Endothelial cell of umbilical vein (primary cell): Measurements from ENCODE around the gene DQX1. TPM values are rescaled to one million over a fixed set of nuclear protein-coding genes. Genes with fewer than 3 reads are reported as not detected.

Source experiments
- BruUV-seq: library from RNA; stranded (reverse); fragments of 400-500 nt; replicated peaks from 2 replicates; lab custom pipeline; 2021; lab: Mats Ljungman, UMichigan
- CTCF ChIA-PET: fragments of 300-600, 350-600 bp; sonication (Branson Sonifier 250); formaldehyde crosslinking; loops from one replicate; lab custom pipeline; 2021; ENCODE audit warnings: antibody characterized with exemption, inconsistent platforms; lab: Charles Lee
- POLR2A ChIA-PET: fragments of 300-600, 350-600 bp; sonication (Branson Sonifier 250); formaldehyde crosslinking; loops from one replicate; lab custom pipeline; 2021; ENCODE audit warnings: antibody characterized with exemption, inconsistent platforms; lab: Charles Lee
- DNase-seq: peaks from one replicate; pipeline ENCODE4 v3.0.0-alpha.2; 2011; ENCODE audit warnings: low read depth, low spot score
- FAIRE-seq: peaks from 2 replicates; lab custom pipeline; 2011; peaks lifted over from hg19 to GRCh38; lab: Jason Lieb, UNC
- H2AFZ ChIP-seq: 2 replicates; pipeline ENCODE4 v1.6.0; 2012; ENCODE audit warnings: low read depth, low read length, control low read depth, inconsistent platforms
- H3K27ac ChIP-seq: 2 replicates; pipeline ENCODE4 v1.5.1; 2011; ENCODE audit warnings: low read depth, mild to moderate bottlenecking, control low read depth, low read length, moderate library complexity; ENCODE audit not compliant: insufficient read depth
- H3K27me3 ChIP-seq, 2 experiments: 2 replicates each; pipeline versions ENCODE4 v1.6.0 to v1.6.1; 2011; ENCODE audit warnings: low read length in 2 of 2, mixed read lengths in 1 of 2; ENCODE audit not compliant: control insufficient read depth in 2 of 2, insufficient read depth in 2 of 2
- H3K36me3 ChIP-seq, 2 experiments: 2 replicates in 1 of 2; 3 replicates in 1 of 2; pipeline ENCODE4 v1.5.1; 2011; ENCODE audit warnings: low read length in 2 of 2, mild to moderate bottlenecking in 1 of 2, moderate library complexity in 1 of 2; ENCODE audit not compliant: control insufficient read depth in 2 of 2, insufficient read depth in 2 of 2; ENCODE audit errors: extremely low read depth in 1 of 2
- H3K4me1 ChIP-seq: 3 replicates; pipeline ENCODE4 v1.5.1; 2011; ENCODE audit warnings: mild to moderate bottlenecking, low read length; ENCODE audit not compliant: control insufficient read depth, insufficient read depth; ENCODE audit errors: extremely low read depth
- H3K4me2 ChIP-seq: 2 replicates; pipeline ENCODE4 v1.6.1; 2011; ENCODE audit warnings: low read length, control low read depth, mixed read lengths; ENCODE audit not compliant: insufficient read depth
- H3K4me3 ChIP-seq, 3 experiments: fragments of 200-600 bp in 1 of 3; sonication (generic), shearing (Covaris generic) in 1 of 3; replicated peaks in 1 of 3; 2 replicates each; pipeline ENCODE4 v1.5.1; 2011 to 2016; ENCODE audit warnings: control low read depth in 3 of 3, low read length in 3 of 3, mild to moderate bottlenecking in 2 of 3, inconsistent platforms in 1 of 3, low read depth in 1 of 3, moderate library complexity in 1 of 3; ENCODE audit not compliant: insufficient read depth in 1 of 3
- H3K79me2 ChIP-seq: 2 replicates; pipeline ENCODE4 v1.6.0; 2012; ENCODE audit warnings: low read length, inconsistent platforms; ENCODE audit not compliant: control insufficient read depth, insufficient read depth
- H3K9ac ChIP-seq: replicated peaks from 2 replicates; pipeline ENCODE3; 2011; ENCODE audit warnings: low read length, control low read depth; ENCODE audit not compliant: insufficient read depth; ENCODE audit errors: extremely low read depth
- H3K9me1 ChIP-seq: replicated peaks from 3 replicates; pipeline ENCODE4 v1.6.0; 2011; ENCODE audit warnings: mild to moderate bottlenecking, low read length; ENCODE audit not compliant: control insufficient read depth, insufficient read depth; ENCODE audit errors: extremely low read depth
- H3K9me3 ChIP-seq: replicated peaks from 2 replicates; pipeline ENCODE4 v1.5.1; 2012; ENCODE audit warnings: low read length, inconsistent platforms; ENCODE audit not compliant: control insufficient read depth, insufficient read depth
- H4K20me1 ChIP-seq: replicated peaks from 2 replicates; pipeline ENCODE3; 2011; ENCODE audit warnings: mild to moderate bottlenecking, low read length; ENCODE audit not compliant: control insufficient read depth, insufficient read depth; ENCODE audit errors: extremely low read depth
- FOS ChIP-seq: IDR thresholded peaks from 2 replicates; pipeline ENCODE4 v1.6.1; 2011; ENCODE audit warnings: mild to moderate bottlenecking, low read length, moderate library complexity, borderline replicate concordance; ENCODE audit not compliant: insufficient read depth
- GATA2 ChIP-seq: IDR thresholded peaks from 2 replicates; pipeline ENCODE4 v1.7.0; 2011; ENCODE audit warnings: low read depth, mild to moderate bottlenecking, moderate library complexity, mixed read lengths, low read length; ENCODE audit not compliant: insufficient read length, insufficient read depth
- JUN ChIP-seq: IDR thresholded peaks from 2 replicates; pipeline ENCODE4 v1.6.1; 2011; ENCODE audit warnings: borderline replicate concordance, low read depth; ENCODE audit not compliant: insufficient read length, insufficient read depth
- MYC ChIP-seq: IDR thresholded peaks from one replicate; pipeline ENCODE4 v1.6.1; 2011; ENCODE audit warnings: mild to moderate bottlenecking, low read depth, low read length
- POLR2A ChIP-seq: IDR thresholded peaks from 2 replicates; pipeline ENCODE4 v1.6.1; 2012; ENCODE audit warnings: low read depth, mild to moderate bottlenecking, control low read depth, low read length
- POLR2AphosphoS5 ChIP-seq: IDR thresholded peaks from 2 replicates; pipeline ENCODE4 v1.6.1; 2012; ENCODE audit warnings: low read depth, mild to moderate bottlenecking, control low read depth, low read length, moderate library complexity; ENCODE audit not compliant: insufficient read depth
- dilution Hi-C: fragments of 300-500 bp; cut with MboI; formaldehyde crosslinking; loops from one replicate; pipeline ENCODE4 v1.15.0; 2019; ENCODE audit warnings: low sequenced_read_pairs; ENCODE audit not compliant: extremely low pct_ligation_motif_present
- intact Hi-C: fragments of 100-400 bp; cut with micrococcal nuclease; formaldehyde crosslinking; loops from one replicate; pipeline ENCODE4 v1.10.0; 2022
- polyA plus RNA-seq, 4 experiments: library from polyadenylated mRNA; depleted of rRNA in 3 of 4; stranded (reverse) in 3 of 4; unstranded in 1 of 4; fragments of >200 nt; gene quantifications; 2 replicates each; pipeline versions ENCODE4 v1.2.1 to v1.2.3, GENCODE V29; 2011 to 2012; ENCODE audit warnings: missing spikeins in 1 of 4
- total RNA-seq: library from RNA; stranded (reverse); gene quantifications from 2 replicates; pipeline ENCODE4 v1.2.3, GENCODE V29; 2021
- TF ChIP-seq, protein P1 (sequence below), 2 donors: IDR thresholded peaks; 1 replicate in 1 of 2; 2 replicates in 1 of 2; pipeline ENCODE4 v1.5.1; 2011; ENCODE audit warnings: low read length in 2 of 2, mild to moderate bottlenecking in 2 of 2, moderate library complexity in 2 of 2, control low read depth in 1 of 2, inconsistent platforms in 1 of 2, low read depth in 1 of 2; ENCODE audit not compliant: insufficient read depth in 1 of 2; ENCODE audit errors: extremely low read depth in 1 of 2

DQX1 gene
- total and polyA plus RNA-seq, 2 donors (not counting 3 experiments of a cell fraction or from before 2014, with no cell fraction given) = 0.06 to 0.44 TPM

DNA sequence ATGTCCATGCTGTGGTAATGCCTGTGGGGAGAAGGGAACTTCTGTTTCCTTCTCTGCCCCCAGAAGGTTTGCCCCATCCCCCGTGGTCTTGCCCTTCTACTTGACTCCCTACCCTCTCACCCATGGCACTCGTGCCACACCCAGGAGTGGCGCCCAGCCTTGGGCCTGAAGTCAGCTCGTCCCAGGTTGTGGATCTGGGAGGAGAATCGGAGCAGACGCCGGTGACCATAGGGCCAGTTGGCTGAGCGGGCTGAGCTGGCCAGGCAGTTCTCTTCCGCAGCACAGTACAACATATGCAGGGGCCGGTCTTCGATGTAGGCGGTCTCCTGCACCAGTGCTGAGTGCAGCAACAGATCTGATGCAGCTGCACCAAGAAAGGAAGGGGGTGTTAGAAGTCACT, 8.4 kb upstream of the DQX1 start:
- CTCF ChIA-PET = interaction anchor here (2.9 kb wide), 1 partner anchor 11 kb away, joined by 15 read pairs; no protein-coding TSS in a partner anchor
- H3K36me3 ChIP-seq = peaks cover 0 to 10% of the 10 kb centered on the region in 2 experiments
- DNase-seq = no peak

DNA sequence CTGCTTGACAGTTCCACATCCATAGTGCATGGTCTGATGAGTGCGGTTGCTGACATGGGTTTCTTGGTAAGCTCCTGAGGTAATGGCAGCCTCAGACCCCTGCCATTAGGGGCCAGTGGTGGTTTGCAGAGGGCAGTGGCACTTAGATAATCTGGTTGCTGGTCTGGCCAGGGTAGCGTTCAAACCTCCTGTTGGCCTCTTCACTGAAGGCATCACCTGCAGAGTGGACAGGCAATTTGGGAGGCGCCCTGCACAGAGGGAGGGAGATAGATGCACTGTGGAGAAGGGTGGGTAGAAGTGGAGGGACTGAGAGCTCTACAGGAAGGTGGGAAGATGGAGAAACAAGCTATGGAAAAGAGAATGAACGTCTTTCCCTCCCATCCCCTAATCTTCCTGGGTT, 7.4 kb upstream of the DQX1 start:
- H3K4me2 ChIP-seq = no peak overlapping the region
- H4K20me1 ChIP-seq = no peaks in the 10 kb centered on the region
- DNase-seq (no peak), FAIRE-seq (no peak)
- ChIA-PET POLR2A (no interaction called here), CTCF (interaction anchor here (0.8 to 5.2 kb wide), 5 partner anchors 12 to 284 kb away, joined by 3 to 82 read pairs (median 16); partner anchors contain the start of genes CCDC142 and TTC31)
- H3K9ac ChIP-seq = no peak overlapping the region
- BruUV-seq = no TSS peak
- H3K4me1 ChIP-seq = peaks cover 13% of the 10 kb centered on the region
- no peaks in the 10 kb centered on the region for H3K9me3 ChIP-seq
- TF ChIP-seq GATA2 (no peak), POLR2A (no peak), POLR2AphosphoS5 (no peak), FOS (no peak), JUN (no peak)
- TF ChIP-seq, protein P1, sequence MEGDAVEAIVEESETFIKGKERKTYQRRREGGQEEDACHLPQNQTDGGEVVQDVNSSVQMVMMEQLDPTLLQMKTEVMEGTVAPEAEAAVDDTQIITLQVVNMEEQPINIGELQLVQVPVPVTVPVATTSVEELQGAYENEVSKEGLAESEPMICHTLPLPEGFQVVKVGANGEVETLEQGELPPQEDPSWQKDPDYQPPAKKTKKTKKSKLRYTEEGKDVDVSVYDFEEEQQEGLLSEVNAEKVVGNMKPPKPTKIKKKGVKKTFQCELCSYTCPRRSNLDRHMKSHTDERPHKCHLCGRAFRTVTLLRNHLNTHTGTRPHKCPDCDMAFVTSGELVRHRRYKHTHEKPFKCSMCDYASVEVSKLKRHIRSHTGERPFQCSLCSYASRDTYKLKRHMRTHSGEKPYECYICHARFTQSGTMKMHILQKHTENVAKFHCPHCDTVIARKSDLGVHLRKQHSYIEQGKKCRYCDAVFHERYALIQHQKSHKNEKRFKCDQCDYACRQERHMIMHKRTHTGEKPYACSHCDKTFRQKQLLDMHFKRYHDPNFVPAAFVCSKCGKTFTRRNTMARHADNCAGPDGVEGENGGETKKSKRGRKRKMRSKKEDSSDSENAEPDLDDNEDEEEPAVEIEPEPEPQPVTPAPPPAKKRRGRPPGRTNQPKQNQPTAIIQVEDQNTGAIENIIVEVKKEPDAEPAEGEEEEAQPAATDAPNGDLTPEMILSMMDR (IDR thresholded peaks at IDR 0.05; ENCODE audit: extremely low read depth in 1 of 2, insufficient read depth in 1 of 2, low read depth in 1 of 2, low read length in 2 of 2) = no peak
- H3K27me3 ChIP-seq = peaks cover 6 to 7% of the 10 kb centered on the region in 2 experiments
- H3K27ac ChIP-seq = no peak overlapping the region
- H3K79me2 ChIP-seq = peaks cover 9% of the 10 kb centered on the region
- dilution Hi-C loops (no loop called here), intact Hi-C loops (loop anchor here (2.0 to 5.0 kb wide), 3 partner anchors 36 to 283 kb away; partner anchors contain the start of gene LBX2)
- H2AFZ ChIP-seq = no peak overlapping the region
- H3K36me3 ChIP-seq = peaks cover 0 to 10% of the 10 kb centered on the region in 2 experiments
- H3K4me3 ChIP-seq = no peak overlapping the region
- no peaks in the 10 kb centered on the region for H3K9me1 ChIP-seq

More for the DNA sequence above, 8.4 kb upstream of the DQX1 start:
- intact Hi-C loops = loop anchor here (5.0 kb wide), 2 partner anchors 37 to 202 kb away; partner anchors contain the start of gene LBX2
- TF ChIP-seq FOS (no peak), MYC (no peak), POLR2AphosphoS5 (no peak), GATA2 (no peak)
- no peak overlapping the region for H3K27ac ChIP-seq
- no peak overlapping the region for H3K9ac ChIP-seq
- BruUV-seq = no TSS peak
- H3K4me1 ChIP-seq = peaks cover 10% of the 10 kb centered on the region
- H3K9me3 ChIP-seq = no peaks in the 10 kb centered on the region
- no peaks in the 10 kb centered on the region for H3K9me1 ChIP-seq
- dilution Hi-C loops = no loop called here
- no peak overlapping the region for H2AFZ ChIP-seq
- H3K4me2 ChIP-seq = no peak overlapping the region
- no peak overlapping the region for H3K4me3 ChIP-seq
- peaks cover 11 to 12% of the 10 kb centered on the region in 2 experiments for H3K27me3 ChIP-seq
- no peaks in the 10 kb centered on the region for H3K79me2 ChIP-seq
- FAIRE-seq = no peak
- POLR2A ChIA-PET = no interaction called here
- H4K20me1 ChIP-seq = no peaks in the 10 kb centered on the region
